KMS-11 (cell line): Measurements from ENCODE around the gene BSND.

Experiments used
- H2AFZ ChIP-seq: fragments of 200-600 bp; sonication (generic); 2 replicates; pipeline ENCODE4 v1.6.1; 2016; ENCODE audit warnings: antibody characterized with exemption, mixed run types, low read depth
- H3K27ac ChIP-seq: fragments of 200-600 bp; sonication (generic); 2 replicates; pipeline ENCODE4 v1.6.1; 2016; ENCODE audit warnings: mild to moderate bottlenecking, mixed run types
- H3K27me3 ChIP-seq: fragments of 200-600 bp; sonication (generic); 2 replicates; pipeline ENCODE4 v1.6.1; 2017; ENCODE audit warnings: mild to moderate bottlenecking, low read depth, mixed run types, moderate library complexity; ENCODE audit not compliant: insufficient read depth
- H3K36me3 ChIP-seq: fragments of 200-600 bp; sonication (generic); 2 replicates; pipeline ENCODE4 v1.6.1; 2017; ENCODE audit warnings: mild to moderate bottlenecking, mixed run types; ENCODE audit not compliant: insufficient read depth
- H3K4me1 ChIP-seq: fragments of 200-600 bp; sonication (generic); 2 replicates; pipeline ENCODE4 v1.6.1; 2016; ENCODE audit warnings: mild to moderate bottlenecking, low read depth, mixed run types; ENCODE audit not compliant: poor library complexity, severe bottlenecking
- H3K4me2 ChIP-seq: fragments of 200-600 bp; sonication (generic); 2 replicates; pipeline ENCODE4 v1.7.0; 2016; ENCODE audit warnings: mild to moderate bottlenecking, mixed run types
- H3K4me3 ChIP-seq: fragments of 200-600 bp; sonication (generic); IDR thresholded peaks from 2 replicates; pipeline ENCODE4 v1.6.1; 2017; ENCODE audit warnings: low read depth, low read length, mixed read lengths; ENCODE audit not compliant: insufficient read depth
- H3K79me2 ChIP-seq: fragments of 200-600 bp; sonication (generic); 2 replicates; pipeline ENCODE4 v1.6.1; 2016; ENCODE audit warnings: low read depth, mixed run types; ENCODE audit not compliant: insufficient read depth
- H3K9ac ChIP-seq: fragments of 200-600 bp; sonication (generic); 2 replicates; pipeline ENCODE4 v1.6.1; 2016; ENCODE audit warnings: mild to moderate bottlenecking, mixed run types
- H4K20me1 ChIP-seq: fragments of 200-600 bp; sonication (generic); 2 replicates; pipeline ENCODE4 v1.6.1; 2016; ENCODE audit warnings: mild to moderate bottlenecking, mixed run types; ENCODE audit not compliant: insufficient read depth
- TF ChIP-seq, protein P1 (sequence below): fragments of 200-600 bp; sonication (generic); conservative IDR thresholded peaks from 2 replicates; pipeline ENCODE4 v1.6.1; 2017; ENCODE audit warnings: low read depth, mild to moderate bottlenecking, antibody characterized with exemption, low read length, moderate library complexity, mixed read lengths

Gene BSND

DNA sequence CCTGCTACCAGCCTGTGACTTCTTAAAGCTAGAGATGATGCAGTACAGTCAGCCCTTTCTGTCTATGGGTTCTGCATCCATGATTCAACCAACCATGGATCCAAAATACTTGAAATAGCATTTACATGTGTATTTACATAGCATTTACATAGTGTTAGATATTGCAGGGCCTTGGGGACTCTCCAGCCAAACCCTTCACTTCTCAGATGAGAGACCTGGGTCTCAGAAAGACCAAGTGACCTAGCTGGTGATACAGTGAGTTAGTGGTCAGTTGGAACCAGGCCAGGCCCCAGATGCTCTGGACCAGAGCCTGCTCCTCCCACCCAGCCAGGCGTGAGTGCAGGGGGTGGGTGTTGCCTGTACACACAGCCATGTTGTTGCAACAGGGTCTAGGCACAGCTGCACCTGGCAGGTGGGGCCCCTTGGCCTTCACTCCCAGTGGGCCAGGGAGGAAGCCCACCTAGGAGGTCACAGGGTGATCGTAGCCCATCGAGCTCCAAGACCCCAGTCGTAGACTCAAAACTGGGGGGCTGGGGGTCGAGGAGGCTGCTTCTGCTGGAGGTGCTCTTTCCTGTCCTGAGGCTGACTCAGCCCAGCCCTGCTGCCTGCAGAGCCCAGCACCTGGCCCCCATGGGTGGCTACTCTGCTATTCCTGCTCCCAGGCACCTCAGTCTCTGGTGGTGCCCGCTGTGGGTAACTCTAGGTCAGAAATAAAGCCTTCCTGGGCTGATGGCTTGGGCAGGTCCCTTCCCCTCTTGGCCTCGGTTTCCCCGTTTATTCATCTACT, 10.6 kb upstream of the BSND start:
- Histone ChIP-seq H3K79me2 (no peaks in the 10 kb centered on the region), H3K9ac (no peak overlapping the region), H3K4me2 (no peak overlapping the region), H2AFZ (no peak overlapping the region), H3K36me3 (no peaks in the 10 kb centered on the region), H3K27me3 (no peaks in the 10 kb centered on the region), H3K27ac (no peak overlapping the region), H3K4me3 (no peak overlapping the region), H4K20me1 (no peaks in the 10 kb centered on the region), H3K4me1 (no peaks in the 10 kb centered on the region)
- TF ChIP-seq, protein P1, sequence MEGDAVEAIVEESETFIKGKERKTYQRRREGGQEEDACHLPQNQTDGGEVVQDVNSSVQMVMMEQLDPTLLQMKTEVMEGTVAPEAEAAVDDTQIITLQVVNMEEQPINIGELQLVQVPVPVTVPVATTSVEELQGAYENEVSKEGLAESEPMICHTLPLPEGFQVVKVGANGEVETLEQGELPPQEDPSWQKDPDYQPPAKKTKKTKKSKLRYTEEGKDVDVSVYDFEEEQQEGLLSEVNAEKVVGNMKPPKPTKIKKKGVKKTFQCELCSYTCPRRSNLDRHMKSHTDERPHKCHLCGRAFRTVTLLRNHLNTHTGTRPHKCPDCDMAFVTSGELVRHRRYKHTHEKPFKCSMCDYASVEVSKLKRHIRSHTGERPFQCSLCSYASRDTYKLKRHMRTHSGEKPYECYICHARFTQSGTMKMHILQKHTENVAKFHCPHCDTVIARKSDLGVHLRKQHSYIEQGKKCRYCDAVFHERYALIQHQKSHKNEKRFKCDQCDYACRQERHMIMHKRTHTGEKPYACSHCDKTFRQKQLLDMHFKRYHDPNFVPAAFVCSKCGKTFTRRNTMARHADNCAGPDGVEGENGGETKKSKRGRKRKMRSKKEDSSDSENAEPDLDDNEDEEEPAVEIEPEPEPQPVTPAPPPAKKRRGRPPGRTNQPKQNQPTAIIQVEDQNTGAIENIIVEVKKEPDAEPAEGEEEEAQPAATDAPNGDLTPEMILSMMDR: no peak

DNA sequence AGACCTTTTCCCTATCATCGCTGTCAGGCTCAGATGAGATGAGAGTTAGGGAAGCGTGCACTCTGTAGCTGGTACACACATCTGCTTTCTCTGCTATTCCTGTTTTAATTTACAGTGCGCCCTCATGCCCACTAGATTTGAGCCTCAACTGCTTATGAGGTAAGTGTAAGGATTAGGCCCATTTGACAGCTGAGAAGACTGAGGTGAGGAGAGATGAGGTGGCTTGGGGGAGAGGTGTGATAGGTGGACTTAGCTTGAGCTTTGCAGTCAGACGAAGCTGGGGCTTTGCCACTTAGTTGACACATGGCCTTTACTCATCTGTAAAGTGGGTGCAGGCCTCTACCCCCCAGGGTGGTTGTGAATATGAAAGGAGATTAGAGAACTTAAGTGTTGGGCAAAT, 9.8 kb upstream of the BSND start:
- no peaks in the 10 kb centered on the region for H3K27me3 ChIP-seq
- no peak overlapping the region for H3K4me2 ChIP-seq
- TF ChIP-seq, protein P1: no peak
- no peak overlapping the region for H3K27ac ChIP-seq
- no peak overlapping the region for H2AFZ ChIP-seq
- no peak overlapping the region for H3K9ac ChIP-seq
- no peaks in the 10 kb centered on the region for H3K79me2 ChIP-seq
- H3K4me3 ChIP-seq: no peak overlapping the region
- no peaks in the 10 kb centered on the region for H3K36me3 ChIP-seq
- no peaks in the 10 kb centered on the region for H3K4me1 ChIP-seq
- no peaks in the 10 kb centered on the region for H4K20me1 ChIP-seq

DNA sequence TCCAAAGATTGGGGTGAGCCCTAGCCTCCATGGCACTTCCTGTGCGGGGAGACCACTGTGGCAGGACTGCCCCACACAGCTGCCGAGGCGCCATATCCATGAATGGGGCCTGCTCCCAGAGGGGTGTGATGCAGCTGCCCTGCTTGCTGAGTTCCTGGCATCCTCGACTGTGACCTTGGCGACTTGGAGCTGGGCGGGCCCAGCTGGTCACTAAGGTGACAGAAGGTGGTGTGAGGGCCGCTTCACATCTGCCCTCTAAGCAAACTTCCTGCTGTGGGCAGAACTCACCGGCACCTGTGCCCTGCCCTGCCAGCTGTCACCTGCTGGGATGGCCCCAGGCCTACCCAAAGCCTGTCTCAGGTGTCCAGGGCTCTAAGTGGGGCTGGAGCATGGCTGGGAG, 9.3 kb upstream of the BSND start:
- no peaks in the 10 kb centered on the region for H3K27me3 ChIP-seq

DNA sequence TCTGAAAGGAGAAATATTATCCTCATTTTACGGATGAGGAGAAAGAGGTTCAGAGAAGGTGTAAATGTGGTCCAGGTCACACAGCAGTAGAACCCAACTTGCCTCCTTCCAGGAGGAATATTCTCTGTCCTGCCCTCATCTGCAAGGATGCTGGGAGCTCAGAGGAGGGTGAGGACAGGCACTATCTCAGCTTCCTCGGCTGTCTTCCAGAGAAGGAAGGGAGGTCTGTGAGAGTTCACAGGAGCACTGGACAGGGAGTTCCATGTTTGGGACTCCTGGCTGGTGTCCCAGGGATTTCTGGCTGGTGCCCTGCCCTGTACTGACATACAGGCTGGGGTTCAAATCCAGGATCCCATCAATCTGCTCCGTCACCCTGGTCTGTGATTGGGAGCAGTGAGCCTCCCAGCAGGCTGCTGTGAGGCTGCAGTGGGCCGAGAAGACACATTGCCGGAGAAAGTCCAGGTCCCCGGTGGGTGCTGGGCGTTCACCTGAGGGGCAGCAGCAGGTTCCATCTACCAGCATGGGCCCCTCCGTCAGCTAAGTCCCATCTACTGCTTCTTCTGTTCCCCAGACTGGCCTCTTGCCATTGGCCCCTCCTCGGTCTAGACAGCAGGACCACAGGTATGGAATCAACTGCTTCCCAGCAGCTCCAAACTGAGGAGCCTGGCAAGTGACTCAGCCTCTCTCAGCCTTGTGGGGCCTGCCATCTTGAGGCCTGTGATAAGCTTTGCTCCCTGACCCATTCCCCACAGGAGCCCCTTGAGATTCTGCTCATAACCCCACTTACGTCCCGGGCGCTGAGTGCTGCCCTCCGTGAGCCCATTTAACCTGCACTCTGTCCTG, 8.5 kb upstream of the BSND start:
- Histone ChIP-seq H3K36me3 (no peaks in the 10 kb centered on the region), H2AFZ (no peak overlapping the region), H3K27ac (no peak overlapping the region), H3K4me2 (no peak overlapping the region), H3K27me3 (no peaks in the 10 kb centered on the region), H4K20me1 (no peaks in the 10 kb centered on the region), H3K4me3 (no peak overlapping the region), H3K4me1 (no peaks in the 10 kb centered on the region), H3K9ac (no peak overlapping the region), H3K79me2 (no peaks in the 10 kb centered on the region)
- TF ChIP-seq, protein P1: no peak

More for the DNA sequence above, 9.3 kb upstream of the BSND start:
- no peak overlapping the region for H3K27ac ChIP-seq
- no peak overlapping the region for H3K9ac ChIP-seq
- TF ChIP-seq, protein P1: no peak
- H3K36me3 ChIP-seq: no peaks in the 10 kb centered on the region
- H3K4me3 ChIP-seq: no peak overlapping the region
- no peaks in the 10 kb centered on the region for H4K20me1 ChIP-seq
- no peaks in the 10 kb centered on the region for H3K79me2 ChIP-seq
- no peaks in the 10 kb centered on the region for H3K4me1 ChIP-seq
- H3K4me2 ChIP-seq: no peak overlapping the region
- H2AFZ ChIP-seq: no peak overlapping the region
